Kidney glomerular epithelial cell (primary cell): ENCODE results near the gene KRT4.
"Not testable (repeated sequence)": the region's sequence is repeated elsewhere in the genome, so short reads cannot be mapped to it uniquely, and the experiment has no call there.

Experiments used
- DNase-seq: peaks from one replicate; lab custom pipeline; 2025; lab: John Stamatoyannopoulos, UW

Gene KRT4

DNA sequence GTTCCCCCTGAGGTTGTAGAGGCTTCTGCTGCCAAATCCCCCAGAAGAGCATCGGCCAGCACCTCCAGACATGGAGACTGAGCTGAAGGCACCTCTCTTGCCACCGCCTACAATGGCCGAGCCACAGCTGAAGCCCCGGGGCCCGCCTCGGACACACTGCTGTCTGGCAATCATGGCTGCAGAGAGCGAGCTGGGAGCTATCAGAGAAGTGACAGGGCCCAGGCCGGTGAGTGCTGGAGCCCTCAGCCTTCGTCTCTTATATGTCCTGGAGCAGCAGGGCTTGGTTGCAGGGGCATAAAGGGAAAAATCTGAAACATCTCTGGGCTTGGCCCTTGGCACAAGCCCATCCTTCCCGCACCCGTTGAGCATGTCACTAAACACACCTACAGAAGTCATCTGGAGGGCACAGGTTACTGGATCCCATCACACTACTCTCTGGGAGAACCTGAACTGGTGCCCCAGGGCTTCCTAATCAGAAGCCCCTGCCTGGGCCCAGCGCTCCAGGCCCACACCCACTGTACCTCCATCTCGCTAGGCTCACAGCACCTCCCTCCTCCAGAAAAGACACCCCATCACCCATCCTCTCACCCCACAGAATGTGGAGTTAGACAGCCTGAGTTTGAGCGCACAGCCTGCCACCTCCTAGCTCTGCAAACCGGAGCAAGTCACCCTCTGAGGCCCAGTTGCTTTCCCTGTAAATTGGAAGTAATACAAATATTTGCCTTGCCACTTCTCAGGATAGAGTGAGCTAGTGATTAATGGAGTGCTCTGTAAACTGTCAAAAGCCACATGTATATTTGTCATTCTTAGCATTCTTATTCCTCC lies at the start of gene KRT4:
KRT4 (minus strand) TSS at position 232 of the 825 bp plus-strand sequence; CDS start at position 174, 58 bp downstream.
- DNase-seq: peak; percentile 12

- DNase-seq: no peak
Measured at GRCh38 chr12:52862023-52862422, 48.1 kb upstream of the KRT4 start.

DNA sequence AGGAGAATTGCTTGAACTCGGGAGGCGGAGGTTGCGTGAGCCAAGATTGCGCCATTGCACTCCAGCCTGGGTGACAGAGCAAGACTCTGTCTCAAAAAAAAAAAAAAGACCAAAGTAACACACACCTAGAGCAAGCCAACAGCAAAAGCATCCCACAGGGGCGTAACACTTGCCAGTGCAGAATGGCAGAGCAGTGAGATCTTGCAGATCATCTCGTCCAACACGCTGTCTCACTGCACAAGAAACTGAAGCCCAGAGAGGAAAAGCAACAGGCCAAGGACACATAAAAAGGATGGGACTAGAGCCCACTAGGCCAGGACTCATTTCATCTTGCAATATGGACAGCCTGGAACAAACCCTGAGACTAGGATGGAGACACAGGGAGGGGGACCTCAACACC lies 47.6 kb upstream of the KRT4 start:
- no peak for DNase-seq

DNA sequence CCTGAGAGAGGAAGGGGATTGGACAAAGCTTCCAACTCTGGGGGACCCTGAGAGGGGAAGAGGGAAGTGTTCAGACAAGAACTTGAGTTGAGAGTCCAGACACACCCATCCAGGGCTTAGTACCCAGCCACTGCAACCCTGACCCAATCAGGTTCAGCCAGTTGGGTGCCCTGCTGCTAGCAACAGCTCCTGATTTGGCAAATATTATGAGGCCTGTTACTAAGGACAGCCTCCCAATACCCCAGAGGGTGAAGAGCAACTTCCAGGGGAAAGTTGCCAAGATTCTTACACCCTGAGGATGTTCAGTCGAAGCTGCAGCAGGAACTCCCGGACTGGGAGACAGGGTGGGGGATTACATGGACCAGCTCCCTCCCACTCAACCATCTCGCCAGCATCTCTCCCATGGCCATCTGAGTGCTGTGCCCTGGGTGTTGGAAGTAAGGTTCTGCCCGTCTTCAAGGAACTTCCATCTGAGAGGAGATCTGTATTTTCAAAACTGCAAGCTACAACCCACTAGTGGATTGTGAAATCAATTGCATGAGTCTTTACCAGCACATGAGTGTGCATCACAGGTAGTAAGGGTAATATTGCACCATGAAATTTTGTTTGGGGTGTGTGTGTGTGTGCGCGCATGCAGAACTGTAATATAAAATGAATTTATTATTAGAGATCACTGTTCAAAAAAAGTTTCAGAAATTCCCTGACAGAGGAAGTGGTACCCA lies 46.3 kb upstream of the KRT4 start:
- peak; percentile 31 for DNase-seq

DNA sequence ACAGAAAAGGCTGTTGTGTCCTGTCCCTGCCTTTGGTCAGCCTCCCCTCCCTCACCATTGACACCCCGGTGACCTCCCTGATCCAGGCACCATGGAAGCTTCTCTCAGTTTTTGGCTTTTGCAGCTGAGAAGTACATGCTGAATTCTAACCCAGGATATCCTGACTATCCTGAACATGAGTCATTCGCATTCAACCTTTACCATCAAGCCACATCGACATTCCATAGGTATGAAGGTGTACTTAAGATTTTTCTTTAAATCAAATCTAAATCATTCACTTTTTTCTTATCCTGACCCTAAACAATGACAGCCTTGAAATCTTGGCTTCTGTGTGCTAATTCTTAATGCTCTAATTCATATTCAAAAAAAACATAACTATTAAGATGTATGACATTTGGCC lies 43.6 kb upstream of the KRT4 start:
- no peak for DNase-seq

- DNase-seq: no peak
Measured at GRCh38 chr12:52856787-52857186, 42.9 kb upstream of the KRT4 start.

GRCh38 chr12:52856077-52856476 lies 42.2 kb upstream of the KRT4 start:
- not testable (repeated sequence) for DNase-seq

GRCh38 chr12:52851787-52852186 lies 37.9 kb upstream of the KRT4 start:
- no peak for DNase-seq

DNA sequence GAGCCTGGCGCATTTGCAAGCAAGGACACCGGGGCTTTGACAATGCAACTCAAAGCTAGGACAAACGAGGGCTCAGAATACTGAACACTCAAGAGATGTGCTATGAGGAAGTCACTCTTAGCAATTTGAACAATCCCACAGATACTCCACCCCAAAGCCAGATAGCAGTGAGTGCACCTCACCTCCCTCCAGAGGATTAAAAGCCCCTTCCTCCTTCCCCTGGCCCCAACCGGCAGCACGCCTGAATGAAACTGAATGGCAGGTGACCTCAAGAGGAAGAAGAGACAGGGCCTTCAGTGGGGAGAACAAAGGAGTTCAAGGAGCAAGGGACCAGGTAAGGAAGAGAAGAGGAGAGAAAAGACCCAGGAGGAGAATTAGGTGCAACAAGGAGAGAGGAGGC lies 36.8 kb upstream of the KRT4 start:
- no peak for DNase-seq

GRCh38 chr12:52849511-52849910 lies 35.6 kb upstream of the KRT4 start:
- DNase-seq: no peak

DNA sequence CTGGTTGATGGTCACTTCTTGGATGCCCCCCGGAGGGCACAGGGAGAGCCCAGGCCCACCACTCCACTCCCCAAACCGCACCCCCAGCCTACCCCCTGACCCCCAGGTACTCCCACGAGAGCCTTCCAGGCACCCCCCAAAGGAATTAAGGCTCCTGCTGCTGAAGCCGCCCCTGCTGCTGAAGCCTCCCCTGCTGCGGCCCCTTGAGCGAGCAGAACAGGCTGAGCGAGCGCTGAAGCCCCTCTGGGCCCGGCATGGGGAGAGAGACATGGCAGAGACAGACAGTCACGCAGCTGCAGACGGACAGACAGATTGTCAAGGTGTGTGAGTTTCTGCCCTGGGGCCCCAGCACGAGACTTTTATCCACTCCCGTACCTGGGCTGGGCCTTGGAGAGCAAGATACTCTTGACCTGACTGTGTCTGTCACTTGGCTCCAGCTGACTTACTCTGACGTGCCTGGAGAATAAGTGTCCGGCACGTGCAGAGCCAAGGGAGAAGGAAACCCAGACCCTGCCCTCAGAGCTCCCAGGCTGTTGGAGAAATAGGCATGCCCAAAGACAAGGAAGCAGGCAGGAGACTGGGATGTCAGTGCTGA lies 34.8 kb upstream of the KRT4 start, which contains the start of gene KRT78:
KRT78 (minus strand) TSS at position 334 of the 595 bp plus-strand sequence; CDS start at position 270, 64 bp downstream.
- DNase-seq: no peak

- peak; percentile 19 for DNase-seq
Measured at GRCh38 chr12:52847335-52848102, 33.6 kb upstream of the KRT4 start.

DNA sequence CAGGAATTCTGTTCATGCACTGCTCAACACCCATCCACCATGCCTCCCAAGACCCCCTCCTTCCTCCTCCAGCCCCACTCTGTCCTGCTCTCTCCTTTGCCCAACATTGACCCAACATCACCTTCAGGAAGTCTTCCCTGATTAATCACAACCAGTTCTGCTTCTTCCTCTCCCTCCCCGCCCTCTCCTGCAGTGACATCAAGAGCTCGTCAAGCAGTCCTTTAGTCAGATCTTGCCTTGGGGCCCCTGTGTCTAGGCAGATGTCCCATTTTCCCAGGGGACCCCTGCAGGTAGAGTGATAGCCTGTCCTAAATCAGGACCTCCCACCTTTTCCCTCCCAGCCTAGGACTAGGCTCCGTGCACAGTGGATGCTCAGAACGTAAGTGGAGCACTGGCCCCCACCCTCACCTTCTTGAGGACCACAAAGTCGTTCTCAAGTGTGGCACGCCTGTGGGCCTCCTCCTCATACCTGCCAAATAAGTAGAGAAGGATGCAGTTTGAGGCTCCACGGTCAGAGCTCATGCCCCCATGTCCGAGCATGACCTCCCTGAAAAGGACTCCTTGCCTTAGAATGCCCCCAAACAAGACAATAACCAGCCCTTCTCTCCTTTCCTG lies 32.5 kb upstream of the KRT4 start:
- no peak for DNase-seq

- no peak for DNase-seq
Measured at GRCh38 chr12:52845946-52846345, 32.0 kb upstream of the KRT4 start.

- DNase-seq: no peak
Measured at GRCh38 chr12:52844386-52844785, 30.5 kb upstream of the KRT4 start.

- DNase-seq: no peak
Measured at GRCh38 chr12:52839436-52840105, 25.7 kb upstream of the KRT4 start.

DNA sequence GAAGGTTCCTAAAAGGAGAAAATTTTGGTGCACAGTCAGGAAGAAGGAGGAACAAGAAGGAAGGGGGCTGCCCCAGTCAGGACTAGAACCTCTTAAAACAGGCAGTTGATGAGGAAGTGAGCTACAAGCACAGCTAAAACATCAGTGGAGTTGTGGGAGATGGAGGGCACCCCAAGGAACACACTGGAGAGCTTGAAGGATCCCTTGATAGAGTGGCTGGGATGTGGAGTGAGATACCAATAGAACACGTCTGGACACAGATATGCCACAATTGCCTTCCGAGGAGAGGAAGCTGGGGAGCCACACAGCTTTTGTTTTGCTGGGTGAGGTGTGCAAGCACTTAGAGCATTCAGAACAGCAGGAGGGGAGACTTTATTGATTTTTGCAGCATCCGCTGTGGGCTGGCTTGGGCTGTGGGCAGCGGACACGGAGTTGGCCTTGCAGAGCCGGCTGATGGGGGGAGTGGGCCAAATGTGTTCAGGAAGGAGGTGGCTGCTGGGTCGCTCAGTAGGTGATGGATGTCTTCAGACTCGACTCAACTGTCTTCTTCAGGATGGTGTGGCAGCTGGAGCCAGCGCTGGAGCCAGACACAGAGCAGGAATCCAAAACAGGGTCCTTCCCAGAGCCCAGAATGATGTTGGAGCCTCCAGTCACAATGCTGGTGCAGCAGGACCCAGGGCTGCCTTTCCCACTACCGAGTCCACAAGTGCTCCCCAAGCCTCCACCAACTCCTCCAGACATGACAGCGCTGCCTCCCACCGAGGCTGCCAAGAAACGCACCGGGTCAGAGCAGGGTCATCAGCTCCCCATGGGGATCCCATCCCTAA lies 24.9 kb upstream of the KRT4 start:
- no peak for DNase-seq

GRCh38 chr12:52837781-52838608 lies 24.1 kb upstream of the KRT4 start:
- no peak for DNase-seq

GRCh38 chr12:52837413-52837741 lies 23.5 kb upstream of the KRT4 start:
- peak; percentile 66 for DNase-seq
